Tongue (tissue), 2 donors: ENCODE results near the gene ADAM11. TPM values are rescaled to one million over a fixed set of nuclear protein-coding genes. Genes with fewer than 3 reads are reported as not detected.

Source experiments
- DNase-seq: peaks from one replicate; pipeline ENCODE4 v3.0.0-alpha.2; 2015
- total RNA-seq: library from RNA; depleted of rRNA; stranded (reverse); fragments of >200 nt; gene quantifications from one replicate; pipeline ENCODE4 v1.2.3, GENCODE V29; 2014

Gene ADAM11
- total RNA-seq, 1 donor from 2014 or later, result 0.72 TPM

DNA sequence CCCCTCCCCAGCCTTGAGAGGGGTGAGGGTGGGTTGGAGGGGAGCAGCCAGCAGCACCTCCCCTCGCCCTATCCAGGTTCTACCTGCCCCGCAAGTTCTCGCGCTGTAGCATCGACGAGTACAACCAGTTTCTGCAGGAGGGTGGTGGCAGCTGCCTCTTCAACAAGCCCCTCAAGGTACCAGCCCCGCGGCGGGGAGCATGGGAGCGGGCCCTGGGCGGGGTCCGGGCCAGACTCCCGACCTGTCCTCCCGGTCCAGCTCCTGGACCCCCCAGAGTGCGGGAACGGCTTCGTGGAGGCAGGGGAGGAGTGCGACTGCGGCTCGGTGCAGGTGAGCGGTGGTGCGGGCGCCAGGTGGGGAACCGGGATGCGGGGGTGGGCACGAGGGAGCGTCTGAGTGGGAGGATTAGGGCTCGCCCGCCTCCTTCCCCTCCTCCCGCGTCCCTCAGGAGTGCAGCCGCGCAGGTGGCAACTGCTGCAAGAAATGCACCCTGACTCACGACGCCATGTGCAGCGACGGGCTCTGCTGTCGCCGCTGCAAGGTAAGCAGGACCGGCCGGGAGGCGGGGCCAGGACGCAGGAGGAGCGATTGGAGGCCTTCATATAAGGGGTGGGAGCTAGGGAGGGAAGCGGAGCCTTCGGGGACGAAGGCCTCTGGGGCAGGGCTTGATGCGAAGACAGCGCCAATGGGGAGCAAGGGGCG lies 16.5 kb downstream of the ADAM11 start:
- peak; percentile 99 for DNase-seq

DNA sequence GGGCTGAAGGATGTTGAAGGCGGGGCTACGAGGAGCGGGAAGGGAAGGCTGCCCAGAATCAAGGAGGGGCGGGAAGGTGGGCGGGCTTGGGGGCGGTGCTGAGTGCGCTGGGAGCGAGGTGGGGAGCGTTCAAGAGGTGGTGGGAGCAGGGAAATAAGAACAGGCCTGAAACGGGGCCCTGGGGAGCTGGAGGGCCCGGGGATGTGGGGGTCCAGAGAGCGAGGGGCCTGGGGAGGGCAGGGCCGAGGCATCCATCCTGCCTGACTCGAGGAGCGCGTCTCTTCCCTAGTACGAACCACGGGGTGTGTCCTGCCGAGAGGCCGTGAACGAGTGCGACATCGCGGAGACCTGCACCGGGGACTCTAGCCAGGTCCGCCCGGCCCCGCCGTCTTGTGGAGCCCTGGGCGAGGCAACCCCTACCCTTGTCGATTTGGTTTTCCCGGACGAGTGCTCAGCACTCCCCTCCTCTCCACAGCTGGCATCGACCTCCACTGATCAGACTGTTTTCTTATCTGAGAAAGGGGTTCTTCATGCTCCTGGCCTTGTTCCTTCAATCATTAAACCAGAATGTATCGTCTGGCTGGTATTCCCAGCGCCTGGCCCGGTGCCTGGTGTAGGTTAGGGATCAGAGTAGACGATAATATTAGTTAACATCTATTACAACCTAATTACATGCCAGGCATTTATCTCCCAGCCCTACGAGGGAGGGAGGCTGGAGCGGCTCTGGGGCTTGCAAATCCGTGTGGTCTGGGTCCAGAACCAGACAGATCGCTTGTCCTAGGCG lies 17.2 kb downstream of the ADAM11 start:
- no peak for DNase-seq

DNA sequence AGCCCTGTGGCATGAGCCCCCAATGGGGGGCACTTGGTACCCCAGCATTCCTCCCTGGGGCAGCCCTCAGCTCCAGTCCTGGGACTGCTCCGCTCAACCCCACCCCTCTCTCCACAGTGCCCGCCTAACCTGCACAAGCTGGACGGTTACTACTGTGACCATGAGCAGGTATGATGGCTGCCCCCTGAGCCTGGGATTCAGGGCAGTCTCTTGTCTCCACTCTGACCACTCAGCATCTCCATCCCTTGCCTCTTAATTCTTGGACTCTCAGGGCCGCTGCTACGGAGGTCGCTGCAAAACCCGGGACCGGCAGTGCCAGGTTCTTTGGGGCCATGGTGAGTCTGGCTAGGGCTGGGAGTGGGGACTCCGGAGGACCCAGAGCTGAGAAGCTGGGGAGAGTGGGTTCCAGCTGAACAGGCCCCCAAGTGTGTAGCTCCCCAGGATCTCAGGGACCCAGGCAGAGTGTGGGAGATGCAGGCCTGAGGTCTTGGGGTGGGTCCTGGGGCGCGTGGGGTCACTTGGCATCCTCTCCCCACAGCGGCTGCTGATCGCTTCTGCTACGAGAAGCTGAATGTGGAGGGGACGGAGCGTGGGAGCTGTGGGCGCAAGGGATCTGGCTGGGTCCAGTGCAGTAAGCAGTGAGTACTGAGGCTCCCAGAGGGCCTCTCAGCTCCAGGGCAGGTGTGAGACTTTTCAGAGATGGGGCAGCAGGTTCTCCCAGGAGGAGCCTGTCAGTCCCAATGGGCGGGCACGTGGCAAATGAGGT lies 18.0 kb downstream of the ADAM11 start:
- no peak for DNase-seq

DNA sequence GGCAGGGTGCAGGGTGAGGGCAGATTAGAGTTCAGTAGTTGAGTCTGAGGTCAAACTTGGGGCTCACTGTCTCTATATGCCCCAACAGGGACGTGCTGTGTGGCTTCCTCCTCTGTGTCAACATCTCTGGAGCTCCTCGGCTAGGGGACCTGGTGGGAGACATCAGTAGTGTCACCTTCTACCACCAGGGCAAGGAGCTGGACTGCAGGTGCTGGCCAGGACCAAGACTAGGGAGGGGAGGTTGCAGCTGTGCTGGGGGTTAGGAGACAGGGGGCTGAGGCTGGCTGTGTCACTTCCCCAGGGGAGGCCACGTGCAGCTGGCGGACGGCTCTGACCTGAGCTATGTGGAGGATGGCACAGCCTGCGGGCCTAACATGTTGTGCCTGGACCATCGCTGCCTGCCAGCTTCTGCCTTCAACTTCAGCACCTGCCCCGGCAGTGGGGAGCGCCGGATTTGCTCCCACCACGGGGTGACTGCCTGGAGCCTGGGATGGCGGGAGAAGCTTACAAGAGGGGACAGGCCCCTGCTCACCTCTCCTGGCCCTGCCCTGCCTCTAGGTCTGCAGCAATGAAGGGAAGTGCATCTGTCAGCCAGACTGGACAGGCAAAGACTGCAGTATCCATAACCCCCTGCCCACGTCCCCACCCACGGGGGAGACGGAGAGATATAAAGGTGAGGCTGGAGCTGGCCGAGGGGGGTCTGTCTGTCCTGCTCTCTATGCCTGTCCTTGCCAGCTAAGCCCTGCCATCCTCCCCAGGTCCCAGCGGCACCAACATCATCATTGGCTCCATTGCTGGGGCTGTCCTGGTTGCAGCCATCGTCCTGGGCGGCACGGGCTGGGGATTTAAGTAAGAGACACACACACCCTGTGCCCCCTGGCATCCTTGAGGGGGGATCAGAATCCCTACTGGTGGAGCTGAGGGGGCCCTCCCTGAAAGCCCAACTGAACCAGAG lies 18.9 kb downstream of the ADAM11 start:
- DNase-seq, result no peak

- no peak for DNase-seq
Observed at GRCh38 chr17:44778656-44779210, 19.9 kb downstream of the ADAM11 start.

- DNase-seq, result peak; percentile 92
Observed at GRCh38 chr17:44779211-44780025, 20.6 kb downstream of the ADAM11 start.

- DNase-seq, result no peak
Observed at GRCh38 chr17:44780161-44780560, 21.4 kb downstream of the ADAM11 start.

- DNase-seq, result no peak
Observed at GRCh38 chr17:44780845-44781480, 22.2 kb downstream of the ADAM11 start.

- DNase-seq, result no peak
Observed at GRCh38 chr17:44781551-44782325, 22.9 kb downstream of the ADAM11 start.

- no peak for DNase-seq
Observed at GRCh38 chr17:44782326-44782850, 23.6 kb downstream of the ADAM11 start.

- no peak for DNase-seq
Observed at GRCh38 chr17:44785921-44786320, 27.1 kb downstream of the ADAM11 start.

DNA sequence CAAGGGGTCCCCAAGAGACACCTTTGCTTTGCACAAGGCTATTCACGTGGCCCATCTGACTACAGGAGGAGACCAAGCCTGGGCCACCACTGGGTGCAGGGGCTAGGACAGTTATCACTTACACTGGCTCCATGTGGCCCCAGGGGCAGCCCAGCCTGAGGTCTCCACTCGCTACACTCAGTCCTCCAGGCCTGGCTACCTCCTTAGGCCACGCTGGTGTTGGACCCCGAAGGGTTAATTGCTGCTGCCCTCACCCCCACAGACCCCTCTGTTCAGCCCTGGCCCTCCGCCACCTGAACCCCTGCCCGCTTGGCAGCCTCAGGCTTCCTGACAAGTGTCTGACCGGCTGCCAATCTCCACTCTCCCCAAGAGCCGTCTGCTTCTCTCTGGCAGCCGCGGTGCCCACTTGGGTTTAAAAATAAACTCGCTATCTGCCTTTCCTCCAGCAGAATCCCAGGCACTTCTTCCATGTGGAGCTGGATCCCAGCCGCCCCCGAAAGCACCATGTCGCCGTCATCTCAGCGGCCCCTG lies 27.8 kb downstream of the ADAM11 start:
- peak; percentile 82 for DNase-seq

GRCh38 chr17:44787271-44787940 lies 28.6 kb downstream of the ADAM11 start:
- DNase-seq, result no peak

DNA sequence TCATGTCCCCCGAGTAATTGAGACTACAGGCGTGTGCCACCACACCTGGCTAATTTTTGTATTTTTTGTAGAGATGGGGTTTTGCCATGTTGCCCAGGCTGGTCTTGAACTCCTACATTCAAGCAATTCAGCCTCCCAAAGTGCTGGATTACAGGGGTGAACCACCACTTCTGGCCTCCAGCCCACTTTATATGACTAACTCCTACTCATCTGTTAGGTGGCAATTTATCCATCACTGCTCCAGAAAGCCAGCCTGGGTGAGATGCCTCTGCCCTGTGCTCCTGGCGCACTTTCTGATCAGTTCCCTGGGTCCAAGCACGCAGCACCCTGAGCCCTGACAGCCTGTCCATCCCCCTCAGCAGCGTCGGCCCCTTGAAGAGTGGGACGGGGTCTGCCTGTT lies 29.4 kb downstream of the ADAM11 start:
- no peak for DNase-seq

GRCh38 chr17:44792276-44792675 lies 33.5 kb downstream of the ADAM11 start:
- no peak for DNase-seq

DNA sequence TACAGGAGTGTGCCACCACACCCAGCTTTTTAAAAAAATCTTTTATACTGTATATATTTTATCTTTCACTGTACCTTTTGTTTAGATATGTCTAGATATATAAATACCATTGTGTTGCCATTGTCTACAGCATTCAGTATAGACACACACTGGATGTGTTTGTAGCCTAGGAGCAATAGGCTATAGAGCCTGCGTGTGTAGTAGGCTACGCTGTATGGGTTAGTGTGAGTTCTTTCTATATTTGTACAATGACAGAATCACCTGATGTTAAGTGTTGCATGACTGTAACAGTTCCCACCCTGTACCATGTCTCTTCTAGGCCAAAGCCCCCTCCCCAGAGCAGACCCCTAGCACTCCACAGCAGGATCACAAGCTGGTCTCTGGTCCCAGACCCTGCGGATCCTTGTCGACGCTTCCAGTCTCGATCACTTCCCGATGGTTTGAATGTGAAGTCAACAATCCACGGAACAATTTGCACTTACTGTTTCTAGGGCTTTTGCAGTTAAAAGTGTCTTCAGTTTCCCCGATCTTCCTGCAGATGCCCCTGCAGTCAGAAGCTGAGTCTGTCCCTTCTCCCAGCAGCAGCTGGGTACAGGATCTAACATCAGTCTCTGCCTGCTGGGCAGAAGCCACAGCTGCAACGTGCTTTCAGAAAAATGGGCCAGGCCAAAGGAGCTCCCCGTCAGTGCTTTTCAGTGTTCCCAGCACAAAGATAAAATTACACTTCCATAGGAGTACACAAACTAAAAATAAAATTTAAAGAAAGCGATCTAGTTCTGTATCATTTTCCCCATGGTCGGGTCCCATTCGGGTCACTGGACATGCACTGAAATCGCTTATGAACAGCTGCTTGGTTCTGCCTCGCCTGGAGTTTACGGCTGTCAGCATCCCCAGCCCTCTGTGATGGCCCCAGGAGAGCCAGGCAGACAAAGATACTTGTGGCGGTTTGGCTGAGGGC lies 35.4 kb downstream of the ADAM11 start:
- peak; percentile 91 for DNase-seq

GRCh38 chr17:44794851-44795413 lies 36.1 kb downstream of the ADAM11 start:
- no peak for DNase-seq
